Stimulated activated CD4-positive, alpha-beta T cell treated with anti-CD3 and anti-CD28 coated beads, TNF-alpha, amount 100 ng/mL, for 24 hours (primary cell): ENCODE measurements around the gene ARMC6.
"Not testable (repeated sequence)": the region's sequence is repeated elsewhere in the genome, so short reads cannot be mapped to it uniquely, and the experiment has no call there.

Experiments used
- DNase-seq, 3 experiments: peaks; one replicate each; pipeline ENCODE4 v3.0.0-alpha.2; 2020; ENCODE audit warnings: low read depth in 3 of 3

The ARMC6 gene

GRCh38 chr19:19074196-19074882 lies 40.9 kb downstream of the ARMC6 start:
- DNase-seq, result no peak

- DNase-seq, result no peak
Measured at GRCh38 chr19:19075126-19075525, 41.7 kb downstream of the ARMC6 start.

- no peak for DNase-seq
Measured at GRCh38 chr19:19076476-19076875, 43.1 kb downstream of the ARMC6 start.

- DNase-seq, result no peak
Measured at GRCh38 chr19:19077103-19077502, 43.7 kb downstream of the ARMC6 start.

GRCh38 chr19:19078801-19079200 lies 45.4 kb downstream of the ARMC6 start:
- DNase-seq, result no peak

- DNase-seq, result no peak
Measured at GRCh38 chr19:19079571-19079970, 46.2 kb downstream of the ARMC6 start.

- DNase-seq, result no peak
Measured at GRCh38 chr19:19081642-19082151, 48.3 kb downstream of the ARMC6 start.

- no peak for DNase-seq
Measured at GRCh38 chr19:19083413-19084178, 50.2 kb downstream of the ARMC6 start.

GRCh38 chr19:19087676-19088075 lies 54.3 kb downstream of the ARMC6 start:
- DNase-seq, result no peak

GRCh38 chr19:19094513-19094912 lies 61.1 kb downstream of the ARMC6 start:
- no peak for DNase-seq

GRCh38 chr19:19095691-19096090 lies 62.3 kb downstream of the ARMC6 start:
- DNase-seq, result no peak

- no peak for DNase-seq
Measured at GRCh38 chr19:19096641-19097627, 63.5 kb downstream of the ARMC6 start.

- no peak for DNase-seq
Measured at GRCh38 chr19:19098084-19098702, 64.8 kb downstream of the ARMC6 start.

GRCh38 chr19:19098703-19099632 lies 65.6 kb downstream of the ARMC6 start:
- no peak for DNase-seq

- DNase-seq, result no peak
Measured at GRCh38 chr19:19101540-19101939, 68.1 kb downstream of the ARMC6 start.

- DNase-seq, result not testable (repeated sequence)
Measured at GRCh38 chr19:19102566-19102965, 69.2 kb downstream of the ARMC6 start.

- no peak for DNase-seq
Measured at GRCh38 chr19:19103167-19103566, 69.8 kb downstream of the ARMC6 start.

GRCh38 chr19:19105365-19106055 lies 72.1 kb downstream of the ARMC6 start:
- DNase-seq, result no peak

GRCh38 chr19:19106056-19106551 lies 72.7 kb downstream of the ARMC6 start:
- DNase-seq, result no peak
